Liver (tissue), 9 donors: ENCODE data around the gene HOXC11. TPM values are rescaled to one million over a fixed set of nuclear protein-coding genes. Genes with fewer than 3 reads are reported as not detected.

Experiments
- DNase-seq: peaks from one replicate; pipeline ENCODE4 v3.0.0-alpha.2; 2017; ENCODE audit warnings: low spot score
- H3K27ac ChIP-seq, 2 donors: one replicate each; pipeline ENCODE4 v1.7.0; 2013; ENCODE audit warnings: inconsistent platforms in 2 of 2, low read length in 2 of 2, control low read depth in 1 of 2, low read depth in 1 of 2, mild to moderate bottlenecking in 1 of 2
- H3K27me3 ChIP-seq, 4 donors: one replicate each; pipeline versions ENCODE4 v1.6.1 to v1.7.0; 2013; ENCODE audit warnings: low read length in 3 of 4, inconsistent platforms in 1 of 4, mild to moderate bottlenecking in 1 of 4, moderate library complexity in 1 of 4; ENCODE audit not compliant: control insufficient read depth in 4 of 4, insufficient read depth in 4 of 4
- H3K36me3 ChIP-seq, 4 donors: one replicate each; pipeline versions ENCODE4 v1.6.1 to v1.7.0; 2013; ENCODE audit warnings: low read length in 3 of 4, mild to moderate bottlenecking in 3 of 4, low read depth in 1 of 4, moderate library complexity in 1 of 4; ENCODE audit not compliant: control insufficient read depth in 4 of 4, insufficient read depth in 3 of 4
- H3K4me1 ChIP-seq, 4 donors: one replicate each; pipeline versions ENCODE4 v1.6.1 to v1.7.0; 2013; ENCODE audit warnings: low read length in 3 of 4, mild to moderate bottlenecking in 3 of 4, moderate library complexity in 1 of 4; ENCODE audit not compliant: control insufficient read depth in 4 of 4, insufficient read depth in 4 of 4
- H3K4me3 ChIP-seq, 3 donors: one replicate each; pipeline versions ENCODE4 v1.6.1 to v1.7.0; 2013; ENCODE audit warnings: low read length in 3 of 3, control low read depth in 1 of 3, low read depth in 1 of 3, mild to moderate bottlenecking in 1 of 3
- H3K9ac ChIP-seq, 2 donors: one replicate each; pipeline ENCODE4 v1.7.0; 2013; ENCODE audit warnings: low read length in 2 of 2, mild to moderate bottlenecking in 2 of 2, moderate library complexity in 2 of 2, control low read depth in 1 of 2, low read depth in 1 of 2
- H3K9me3 ChIP-seq, 4 donors: one replicate each; pipeline versions ENCODE4 v1.6.1 to v1.7.0; 2013; ENCODE audit warnings: low read length in 3 of 4; ENCODE audit not compliant: control insufficient read depth in 4 of 4
- ATF3 ChIP-seq: IDR thresholded peaks from 2 replicates; pipeline ENCODE4 v1.6.1; 2016; ENCODE audit warnings: antibody characterized with exemption
- EGR1 ChIP-seq, 2 donors: IDR thresholded peaks; 2 replicates each; pipeline ENCODE4 v1.6.1; 2016 to 2018; ENCODE audit warnings: antibody characterized with exemption in 2 of 2, low read depth in 2 of 2
- FOXA1 ChIP-seq: IDR thresholded peaks from 2 replicates; pipeline ENCODE4 v1.6.1; 2016; ENCODE audit warnings: antibody characterized with exemption
- FOXA2 ChIP-seq: IDR thresholded peaks from 2 replicates; pipeline ENCODE4 v1.6.1; 2016; ENCODE audit warnings: antibody characterized with exemption
- GABPA ChIP-seq, 2 donors: IDR thresholded peaks in 1 of 2; conservative IDR thresholded peaks in 1 of 2; 2 replicates each; pipeline ENCODE4 v1.6.1; 2016; ENCODE audit warnings: antibody characterized with exemption in 2 of 2, mild to moderate bottlenecking in 1 of 2, moderate library complexity in 1 of 2
- HNF4A ChIP-seq, 2 donors: conservative IDR thresholded peaks; 2 replicates each; pipeline ENCODE4 v1.6.1; 2016; ENCODE audit warnings: antibody characterized with exemption in 2 of 2, mild to moderate bottlenecking in 2 of 2
- HNF4G ChIP-seq: IDR thresholded peaks from 2 replicates; pipeline ENCODE4 v1.6.1; 2016; ENCODE audit warnings: antibody characterized with exemption
- JUND ChIP-seq, 2 donors: IDR thresholded peaks; 2 replicates each; pipeline ENCODE4 v1.6.1; 2016; ENCODE audit warnings: antibody characterized with exemption in 2 of 2
- NR2F2 ChIP-seq: IDR thresholded peaks from 2 replicates; pipeline ENCODE4 v1.6.1; 2016; ENCODE audit warnings: antibody characterized with exemption
- RAD21 ChIP-seq, 2 donors: IDR thresholded peaks; 2 replicates each; pipeline ENCODE4 v1.6.1; 2016; ENCODE audit warnings: antibody characterized with exemption in 2 of 2, mild to moderate bottlenecking in 2 of 2
- REST ChIP-seq: IDR thresholded peaks from 2 replicates; pipeline ENCODE4 v1.6.1; 2016; ENCODE audit warnings: antibody characterized with exemption, mild to moderate bottlenecking
- RXRA ChIP-seq, 2 donors: IDR thresholded peaks; 2 replicates each; pipeline ENCODE4 v1.6.1; 2017 to 2018; ENCODE audit warnings: antibody characterized with exemption in 2 of 2, mild to moderate bottlenecking in 1 of 2
- SP1 ChIP-seq: IDR thresholded peaks from 2 replicates; pipeline ENCODE4 v1.6.1; 2018; ENCODE audit warnings: antibody characterized with exemption, mild to moderate bottlenecking
- TAF1 ChIP-seq: conservative IDR thresholded peaks from 2 replicates; pipeline ENCODE4 v1.6.1; 2016; ENCODE audit warnings: antibody characterized with exemption, mild to moderate bottlenecking
- YY1 ChIP-seq: IDR thresholded peaks from 2 replicates; pipeline ENCODE4 v1.6.1; 2016; ENCODE audit warnings: antibody characterized with exemption, mild to moderate bottlenecking
- WGBS: extraction: QIAGEN DNeasy Blood & Tissue Kit; methylation state at CpG from one replicate; pipeline ENCODE4 v1.1.7; 2013; 5-methylcytosine and 5-hydroxymethylcytosine counted together
- polyA plus RNA-seq, 2 donors: library from polyadenylated mRNA; stranded (reverse) in 1 of 2; unstranded in 1 of 2; fragments of 200-250 nt in 1 of 2; fragments of >200 nt in 1 of 2; fragmentation: Nextera tagmentation in 1 of 2; extraction: Ambion mirVana in 1 of 2; gene quantifications; one replicate each; pipeline versions ENCODE4 v1.2.1 to v1.2.3, GENCODE V29; 2013 to 2015
- total RNA-seq, 2 donors: library from RNA; depleted of rRNA; stranded (reverse); fragments of >200 nt; gene quantifications; one replicate each; pipeline ENCODE4 v1.2.3, GENCODE V29; 2014
- TF ChIP-seq, protein P1 (sequence below): IDR thresholded peaks from 2 replicates; pipeline ENCODE4 v1.6.1; 2016; ENCODE audit warnings: antibody characterized with exemption
- TF ChIP-seq, protein P2 (sequence below): IDR thresholded peaks from 2 replicates; pipeline ENCODE4 v1.6.1; 2016; ENCODE audit warnings: antibody characterized with exemption
- TF ChIP-seq, protein P3 (sequence below): fragments of 150-350 bp; IDR thresholded peaks from 2 replicates; pipeline ENCODE4 v1.5.1; 2017; ENCODE audit warnings: improper control_type of control experiment, low read depth, low read length; ENCODE audit not compliant: missing input control
- donor health status: healthy.
- donor health status: healthy.
- donor health status: healthy.
- donor health status: healthy.
- donor health status: healthy.

The HOXC11 gene
- total and polyA plus RNA-seq, 4 donors: not detected

GRCh38 chr12:53977596-53978445, 4.9 kb downstream of the HOXC11 start:
- 9% methylated on average over 11 of the region's 11 CpGs for WGBS
- H3K9me3 ChIP-seq: no peaks in the 10 kb centered on the region
- no peak overlapping the region for H3K27ac ChIP-seq
- DNase-seq: no peak
- H3K36me3 ChIP-seq: no peaks in the 10 kb centered on the region
- H3K4me1 ChIP-seq: peaks cover 0 to 10% (median 4%) of the 10 kb centered on the region in 4 donors
- no peak overlapping the region for H3K4me3 ChIP-seq
- peaks cover 9 to 42% (median 27%) of the 10 kb centered on the region in 4 donors for H3K27me3 ChIP-seq
- TF ChIP-seq NR2F2: no peak
- no peak for TF ChIP-seq HNF4A (conservative IDR thresholded peaks at IDR 0.05)
- no peak for TF ChIP-seq ATF3
- TF ChIP-seq, protein P1, sequence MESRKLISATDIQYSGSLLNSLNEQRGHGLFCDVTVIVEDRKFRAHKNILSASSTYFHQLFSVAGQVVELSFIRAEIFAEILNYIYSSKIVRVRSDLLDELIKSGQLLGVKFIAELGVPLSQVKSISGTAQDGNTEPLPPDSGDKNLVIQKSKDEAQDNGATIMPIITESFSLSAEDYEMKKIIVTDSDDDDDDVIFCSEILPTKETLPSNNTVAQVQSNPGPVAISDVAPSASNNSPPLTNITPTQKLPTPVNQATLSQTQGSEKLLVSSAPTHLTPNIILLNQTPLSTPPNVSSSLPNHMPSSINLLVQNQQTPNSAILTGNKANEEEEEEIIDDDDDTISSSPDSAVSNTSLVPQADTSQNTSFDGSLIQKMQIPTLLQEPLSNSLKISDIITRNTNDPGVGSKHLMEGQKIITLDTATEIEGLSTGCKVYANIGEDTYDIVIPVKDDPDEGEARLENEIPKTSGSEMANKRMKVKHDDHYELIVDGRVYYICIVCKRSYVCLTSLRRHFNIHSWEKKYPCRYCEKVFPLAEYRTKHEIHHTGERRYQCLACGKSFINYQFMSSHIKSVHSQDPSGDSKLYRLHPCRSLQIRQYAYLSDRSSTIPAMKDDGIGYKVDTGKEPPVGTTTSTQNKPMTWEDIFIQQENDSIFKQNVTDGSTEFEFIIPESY: no peak
- TF ChIP-seq TAF1: no peak
- TF ChIP-seq RXRA (IDR thresholded peaks at IDR 0.05): no peak
- no peak for TF ChIP-seq FOXA2
- TF ChIP-seq REST: no peak
- no peak for TF ChIP-seq SP1
- TF ChIP-seq, protein P2, sequence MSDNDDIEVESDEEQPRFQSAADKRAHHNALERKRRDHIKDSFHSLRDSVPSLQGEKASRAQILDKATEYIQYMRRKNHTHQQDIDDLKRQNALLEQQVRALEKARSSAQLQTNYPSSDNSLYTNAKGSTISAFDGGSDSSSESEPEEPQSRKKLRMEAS: no peak
- no peak for TF ChIP-seq GABPA (IDR thresholded peaks at IDR 0.05 in 1 of 2, conservative IDR thresholded peaks at IDR 0.05 in 1 of 2)
- TF ChIP-seq FOXA1: no peak
- TF ChIP-seq RAD21 (IDR thresholded peaks at IDR 0.05): no peak
- TF ChIP-seq, protein P3, sequence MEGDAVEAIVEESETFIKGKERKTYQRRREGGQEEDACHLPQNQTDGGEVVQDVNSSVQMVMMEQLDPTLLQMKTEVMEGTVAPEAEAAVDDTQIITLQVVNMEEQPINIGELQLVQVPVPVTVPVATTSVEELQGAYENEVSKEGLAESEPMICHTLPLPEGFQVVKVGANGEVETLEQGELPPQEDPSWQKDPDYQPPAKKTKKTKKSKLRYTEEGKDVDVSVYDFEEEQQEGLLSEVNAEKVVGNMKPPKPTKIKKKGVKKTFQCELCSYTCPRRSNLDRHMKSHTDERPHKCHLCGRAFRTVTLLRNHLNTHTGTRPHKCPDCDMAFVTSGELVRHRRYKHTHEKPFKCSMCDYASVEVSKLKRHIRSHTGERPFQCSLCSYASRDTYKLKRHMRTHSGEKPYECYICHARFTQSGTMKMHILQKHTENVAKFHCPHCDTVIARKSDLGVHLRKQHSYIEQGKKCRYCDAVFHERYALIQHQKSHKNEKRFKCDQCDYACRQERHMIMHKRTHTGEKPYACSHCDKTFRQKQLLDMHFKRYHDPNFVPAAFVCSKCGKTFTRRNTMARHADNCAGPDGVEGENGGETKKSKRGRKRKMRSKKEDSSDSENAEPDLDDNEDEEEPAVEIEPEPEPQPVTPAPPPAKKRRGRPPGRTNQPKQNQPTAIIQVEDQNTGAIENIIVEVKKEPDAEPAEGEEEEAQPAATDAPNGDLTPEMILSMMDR: no peak
- TF ChIP-seq HNF4G: no peak
- no peak for TF ChIP-seq YY1
- no peak for TF ChIP-seq EGR1 (IDR thresholded peaks at IDR 0.05; ENCODE audit: low read depth in 2 of 2)
- TF ChIP-seq JUND (IDR thresholded peaks at IDR 0.05): no peak
- no peak overlapping the region for H3K9ac ChIP-seq
